H1 (cell line): ENCODE measurements around the gene DNAJB1.

Experiments used
- POLR2A ChIP-seq, 2 experiments: IDR thresholded peaks; 1 replicate in 1 of 2; 2 replicates in 1 of 2; pipeline ENCODE4 v1.6.1; 2011; ENCODE audit warnings: low read depth in 2 of 2, low read length in 2 of 2, mild to moderate bottlenecking in 2 of 2; ENCODE audit errors: control extremely low read depth in 1 of 2
- RFX5 ChIP-seq: IDR thresholded peaks from 2 replicates; pipeline ENCODE4 v1.6.1; 2011; ENCODE audit warnings: low read depth, low read length, improper control_type of control experiment, borderline replicate concordance
- SP2 ChIP-seq: IDR thresholded peaks from 2 replicates; pipeline ENCODE4 v1.6.1; 2012; ENCODE audit warnings: mild to moderate bottlenecking, low read length, inconsistent platforms
- SUZ12 ChIP-seq: fragments of 200-600 bp; sonication (generic); IDR thresholded peaks from 2 replicates; pipeline ENCODE4 v1.6.1; 2012; ENCODE audit warnings: mild to moderate bottlenecking, inconsistent platforms, low read length, moderate library complexity, mixed read lengths
- ZNF274 ChIP-seq: IDR thresholded peaks from 2 replicates; pipeline ENCODE4 v1.7.0; 2012; ENCODE audit warnings: low read length, borderline replicate concordance; ENCODE audit errors: extremely low read depth
- TF ChIP-seq, protein P1 (sequence below), 3 experiments: IDR thresholded peaks; 1 replicate in 2 of 3; 2 replicates in 1 of 3; pipeline versions ENCODE4 v1.5.1 to v1.6.1; 2011; ENCODE audit warnings: low read length in 3 of 3, mild to moderate bottlenecking in 3 of 3, inconsistent platforms in 2 of 3, low read depth in 1 of 3, moderate library complexity in 1 of 3; ENCODE audit not compliant: insufficient read depth in 1 of 3; ENCODE audit errors: control extremely low read depth in 1 of 3

DNA sequence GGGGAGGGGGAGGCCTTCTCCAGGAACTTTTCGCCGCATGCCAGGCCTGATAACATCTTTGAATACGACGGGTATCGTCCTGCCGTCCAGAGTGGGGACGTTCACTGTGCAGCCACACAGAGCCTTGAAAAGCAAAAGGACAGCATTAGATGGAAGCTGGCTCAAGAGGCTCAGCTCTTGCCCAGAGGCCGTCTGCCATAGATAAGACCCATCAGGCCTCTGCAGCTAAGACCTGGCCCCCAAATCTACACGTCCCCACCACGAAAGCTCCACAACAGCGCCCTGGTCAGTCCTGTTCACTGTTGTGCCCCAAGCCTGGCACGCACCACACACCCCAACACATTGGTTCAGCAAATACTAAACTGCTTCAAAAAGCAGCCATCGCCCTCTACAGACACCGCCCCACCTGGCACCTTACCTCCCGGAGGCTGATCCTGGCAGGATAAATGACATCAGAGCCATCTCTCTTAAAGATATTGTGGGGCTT is 2.1 kb downstream of the DNAJB1 start:
- TF ChIP-seq SUZ12: no peak
- TF ChIP-seq ZNF274: no peak
- TF ChIP-seq SP2: no peak
- TF ChIP-seq, protein P1, sequence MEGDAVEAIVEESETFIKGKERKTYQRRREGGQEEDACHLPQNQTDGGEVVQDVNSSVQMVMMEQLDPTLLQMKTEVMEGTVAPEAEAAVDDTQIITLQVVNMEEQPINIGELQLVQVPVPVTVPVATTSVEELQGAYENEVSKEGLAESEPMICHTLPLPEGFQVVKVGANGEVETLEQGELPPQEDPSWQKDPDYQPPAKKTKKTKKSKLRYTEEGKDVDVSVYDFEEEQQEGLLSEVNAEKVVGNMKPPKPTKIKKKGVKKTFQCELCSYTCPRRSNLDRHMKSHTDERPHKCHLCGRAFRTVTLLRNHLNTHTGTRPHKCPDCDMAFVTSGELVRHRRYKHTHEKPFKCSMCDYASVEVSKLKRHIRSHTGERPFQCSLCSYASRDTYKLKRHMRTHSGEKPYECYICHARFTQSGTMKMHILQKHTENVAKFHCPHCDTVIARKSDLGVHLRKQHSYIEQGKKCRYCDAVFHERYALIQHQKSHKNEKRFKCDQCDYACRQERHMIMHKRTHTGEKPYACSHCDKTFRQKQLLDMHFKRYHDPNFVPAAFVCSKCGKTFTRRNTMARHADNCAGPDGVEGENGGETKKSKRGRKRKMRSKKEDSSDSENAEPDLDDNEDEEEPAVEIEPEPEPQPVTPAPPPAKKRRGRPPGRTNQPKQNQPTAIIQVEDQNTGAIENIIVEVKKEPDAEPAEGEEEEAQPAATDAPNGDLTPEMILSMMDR (IDR thresholded peaks at IDR 0.05; ENCODE audit: control extremely low read depth in 1 of 3, insufficient read depth in 1 of 3, low read depth in 1 of 3, low read length in 3 of 3): peak; percentile 17 to 32 (median 28); a peak in 3 of 4 replicates
- no peak for TF ChIP-seq POLR2A (IDR thresholded peaks at IDR 0.05; ENCODE audit: control extremely low read depth in 1 of 2, low read depth in 2 of 2, low read length in 2 of 2)
- TF ChIP-seq RFX5: no peak
